MG63 (cell line): ENCODE data around the gene LCN15. TPM values are rescaled to one million over a fixed set of nuclear protein-coding genes. Genes with fewer than 3 reads are reported as not detected.
A peak's percentile ranks its signal among the peaks of the same experiment; 100 is the strongest.
"Not testable (repeated sequence)": the region's sequence is repeated elsewhere in the genome, so short reads cannot be mapped to it uniquely, and the experiment has no call there.

Experiments
- DNase-seq: peaks from one replicate; pipeline ENCODE4 v3.0.0-alpha.2; 2020
- H3K27me3 ChIP-seq: fragments of 250-450 bp; sonication (Bioruptor Pico); 2 replicates; pipeline ENCODE4 v1.5.1; 2020; ENCODE audit warnings: mild to moderate bottlenecking, moderate library complexity
- H3K36me3 ChIP-seq: fragments of 250-450 bp; sonication (Bioruptor Pico); 2 replicates; pipeline ENCODE4 v1.5.1; 2020; ENCODE audit warnings: mild to moderate bottlenecking, moderate library complexity
- H3K4me3 ChIP-seq: fragments of 250-450 bp; sonication (Bioruptor Pico); 2 replicates; pipeline ENCODE4 v1.5.1; 2020; ENCODE audit warnings: mild to moderate bottlenecking, moderate library complexity
- H3K9me3 ChIP-seq: fragments of 250-450 bp; sonication (Bioruptor Pico); 2 replicates; pipeline ENCODE4 v1.5.1; 2020; ENCODE audit warnings: mild to moderate bottlenecking, moderate library complexity
- total RNA-seq: library from RNA; depleted of rRNA; stranded (reverse); fragments of >200 nt; shearing (Covaris generic); gene quantifications from 2 replicates; pipeline ENCODE4 v1.2.3, GENCODE V29; 2014; ENCODE audit warnings: low replicate concordance; rRNA removed

The LCN15 gene
- total RNA-seq, 1 experiment from 2014 or later: not detected

DNA sequence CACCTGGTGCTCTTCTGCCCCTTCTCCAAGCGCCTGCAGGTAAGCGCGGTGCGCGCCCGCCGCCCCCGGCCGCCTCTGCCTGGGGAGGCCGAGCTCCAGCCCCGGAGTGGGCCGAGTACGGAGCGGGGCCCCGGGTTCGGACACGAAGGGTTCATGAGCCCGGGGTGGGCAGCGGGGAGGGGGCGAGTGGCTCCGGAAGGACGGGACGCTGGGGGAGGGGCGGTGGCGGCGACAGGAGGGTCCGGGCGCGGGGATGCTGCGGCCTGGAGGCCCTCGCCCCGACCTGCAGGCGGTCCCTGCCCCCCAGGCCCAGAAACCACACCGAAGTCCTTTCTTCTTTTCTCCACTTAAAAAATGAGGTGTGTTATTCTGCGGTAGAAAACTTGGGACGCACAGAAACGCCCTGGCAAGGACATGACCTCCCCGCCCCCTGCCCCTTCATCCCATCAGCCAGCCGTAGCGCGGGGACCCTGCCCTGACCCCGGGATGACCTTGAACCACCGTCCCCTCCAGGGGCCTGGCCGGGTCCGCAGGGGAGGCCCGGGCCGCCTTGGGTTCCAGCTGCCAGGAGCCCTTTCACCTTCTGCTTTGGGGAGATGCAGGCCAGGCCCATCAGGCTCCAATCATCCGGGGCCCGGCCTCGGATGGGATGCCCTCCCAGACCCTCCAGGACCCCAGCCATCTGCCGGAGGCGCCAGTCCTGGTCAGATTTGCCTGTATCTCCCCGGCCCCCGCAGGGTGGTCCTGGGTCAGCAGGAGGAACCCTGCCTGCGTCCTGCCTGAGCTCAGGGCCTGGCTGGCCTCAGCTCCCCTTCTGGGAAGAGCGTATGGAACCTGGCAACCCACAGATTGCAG is 51.4 kb downstream of the LCN15 start:
- H3K36me3 ChIP-seq: no peaks in the 10 kb centered on the region
- H3K4me3 ChIP-seq: peak overlapping the region; percentile 51
- no peaks in the 10 kb centered on the region for H3K9me3 ChIP-seq
- no peaks in the 10 kb centered on the region for H3K27me3 ChIP-seq
- DNase-seq: no peak

DNA sequence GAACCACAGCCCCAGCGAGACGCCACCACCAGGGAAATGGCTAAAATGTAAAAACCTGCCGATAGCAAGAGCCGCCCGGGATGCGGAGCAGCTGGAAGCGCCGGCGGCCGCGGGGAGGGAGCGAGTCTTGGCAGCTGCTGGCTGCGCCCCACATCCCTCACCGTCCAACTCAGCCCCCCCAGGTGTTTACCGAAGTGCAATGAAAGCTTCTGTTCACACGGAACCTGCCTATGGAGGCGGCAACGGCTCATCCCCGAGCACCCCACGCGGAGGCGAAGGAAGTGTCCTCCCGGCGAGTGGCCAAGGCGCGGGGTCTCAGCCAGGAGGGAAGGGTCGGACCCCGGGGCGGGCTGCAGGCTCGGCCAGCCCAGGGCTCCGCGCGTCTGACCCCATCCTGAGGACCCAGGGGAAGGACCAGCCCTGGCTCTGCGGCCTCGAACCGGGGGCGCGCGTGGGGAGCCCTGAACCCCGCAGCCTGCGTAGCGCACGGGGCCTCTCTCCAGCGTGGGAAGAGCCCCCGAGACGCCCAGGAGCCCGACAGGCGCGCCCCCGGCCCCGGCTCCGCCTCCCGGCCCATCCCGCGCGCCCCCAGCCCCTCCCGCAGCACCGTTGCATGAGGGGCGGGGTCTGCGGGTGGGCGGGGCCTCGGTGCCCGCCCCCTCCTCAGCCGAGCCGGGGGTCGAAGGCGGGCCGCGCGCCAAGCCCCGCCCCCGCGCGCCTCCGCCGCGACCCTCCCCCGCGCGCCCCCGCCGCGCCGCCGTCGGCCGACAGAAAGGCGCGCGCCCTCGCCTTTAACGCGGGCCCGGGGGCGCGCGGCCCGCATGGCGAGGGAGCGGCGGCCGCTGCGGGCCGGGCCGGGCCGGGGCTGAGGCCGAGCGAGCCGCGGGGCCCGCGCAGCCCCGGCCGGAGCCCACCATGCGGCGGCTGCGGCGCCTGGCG is 52.3 kb downstream of the LCN15 start, which contains the start of gene DIPK1B:
Gene DIPK1B, plus strand, starts transcription at position 822 of the 939 bp plus-strand sequence. Its CDS starts 94 bp downstream, at position 916.
- no peak for DNase-seq
- Histone ChIP-seq H3K36me3 (no peaks in the 10 kb centered on the region), H3K4me3 (peak within 1 kb of the TSS; percentile 51), H3K27me3 (no peaks in the 10 kb centered on the region), H3K9me3 (no peaks in the 10 kb centered on the region)

DNA sequence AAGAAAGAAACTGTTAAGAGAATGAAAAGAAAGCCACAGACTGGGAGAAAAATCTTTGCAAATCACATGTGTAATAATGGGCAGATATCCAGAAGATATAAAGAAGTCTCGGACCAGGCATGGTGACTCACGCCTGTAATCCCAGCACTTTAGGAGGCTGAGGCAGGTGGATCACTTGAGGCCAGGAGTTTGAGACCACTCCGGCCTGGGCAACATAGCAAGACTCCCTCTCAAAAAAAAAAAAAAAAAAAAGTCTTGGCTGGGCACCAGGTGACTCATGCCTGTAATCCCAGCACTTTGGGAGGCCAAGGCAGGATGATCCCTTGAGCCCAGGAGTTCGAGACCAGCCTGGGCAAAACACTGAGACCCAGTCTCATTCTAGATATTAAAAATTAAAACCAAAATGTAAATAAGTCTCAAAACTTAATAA is 53.1 kb downstream of the LCN15 start:
- H3K9me3 ChIP-seq, H3K27me3 ChIP-seq, H3K36me3 ChIP-seq, H3K4me3 ChIP-seq: not testable (repeated sequence)
- peak; percentile 43 for DNase-seq

DNA sequence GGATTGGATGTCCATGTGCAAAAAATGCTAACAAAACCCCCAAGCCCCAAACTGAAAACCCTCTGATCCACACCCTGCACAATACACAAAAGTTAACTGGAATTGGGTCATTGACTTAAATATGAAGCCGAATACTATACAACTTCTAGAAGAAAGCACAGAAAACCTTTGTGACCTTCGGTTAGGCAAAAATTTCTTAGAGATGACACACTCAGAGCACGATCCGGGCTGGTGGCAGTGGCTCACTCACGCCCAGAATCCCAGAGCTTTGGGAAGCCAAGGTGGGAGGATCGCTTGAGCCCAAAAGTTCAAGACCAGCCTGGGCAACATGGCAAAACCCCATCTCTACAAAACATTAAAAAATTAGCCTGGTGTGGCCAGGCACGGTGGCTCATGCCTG is 53.8 kb downstream of the LCN15 start:
- DNase-seq: no peak
- Histone ChIP-seq H3K4me3 (no peak overlapping the region), H3K9me3 (no peaks in the 10 kb centered on the region), H3K27me3 (no peaks in the 10 kb centered on the region), H3K36me3 (no peaks in the 10 kb centered on the region)

Other genes with a start within 250 kb of the LCN15 start
- 4.4 and 4.7 TPM in 2 replicates for gene NOTCH1, start 218.5 kb downstream of the LCN15 start, total RNA-seq
- gene EGFL7, start 101.6 kb downstream of the LCN15 start, total RNA-seq: 24.5 and 25.9 TPM in 2 replicates
- gene AGPAT2, start 77.1 kb downstream of the LCN15 start, total RNA-seq: 58.8 and 116 TPM in 2 replicates
- 11.5 and 13.3 TPM in 2 replicates for gene DIPK1B, start 51.9 kb downstream of the LCN15 start, total RNA-seq
- gene LCN10, start 21.6 kb downstream of the LCN15 start, total RNA-seq: not detected in 2 replicates
- gene LCN6, start 16.0 kb downstream of the LCN15 start, total RNA-seq: not detected in 2 replicates
- gene LCN8, start 6.3 kb downstream of the LCN15 start, total RNA-seq: not detected in 2 replicates
- gene TMEM141, start 26.8 kb upstream of the LCN15 start, total RNA-seq: 53.9 and 57.5 TPM in 2 replicates
- not detected in 2 replicates for gene CCDC183, start 31.8 kb upstream of the LCN15 start, total RNA-seq
- 67.4 and 101 TPM in 2 replicates for gene RABL6, start 43.4 kb upstream of the LCN15 start, total RNA-seq
- gene AJM1, start 78.0 kb upstream of the LCN15 start, total RNA-seq: 0.82 TPM in 1 of 2 replicates, not detected in the other
- gene PHPT1, start 84.9 kb upstream of the LCN15 start, total RNA-seq: 47.1 and 74.1 TPM in 2 replicates
- gene MAMDC4, start 87.8 kb upstream of the LCN15 start, total RNA-seq: 0.44 and 0.63 TPM in 2 replicates
- gene EDF1, start 101.8 kb upstream of the LCN15 start, total RNA-seq: 402 and 494 TPM in 2 replicates
- 27.6 and 46.5 TPM in 2 replicates for gene TRAF2, start 122.0 kb upstream of the LCN15 start, total RNA-seq
- gene FBXW5, start 180.2 kb upstream of the LCN15 start, total RNA-seq: 66.3 and 88.3 TPM in 2 replicates
- gene C8G, start 180.7 kb upstream of the LCN15 start, total RNA-seq: not detected in 2 replicates
- gene LCN12, start 187.8 kb upstream of the LCN15 start, total RNA-seq: not detected in 2 replicates
- not detected in 2 replicates for gene PTGDS, start 213.0 kb upstream of the LCN15 start, total RNA-seq
- not detected in 2 replicates for gene LCNL1, start 218.5 kb upstream of the LCN15 start, total RNA-seq
- gene PAXX, start 227.9 kb upstream of the LCN15 start, total RNA-seq: 27.5 and 63.0 TPM in 2 replicates
- not detected in 2 replicates for gene CLIC3, start 232.1 kb upstream of the LCN15 start, total RNA-seq